Heart left ventricle (tissue), 16 donors: ENCODE measurements around the gene RBM4. TPM values are rescaled to one million over a fixed set of nuclear protein-coding genes. Genes with fewer than 3 reads are reported as not detected.
A peak's percentile ranks its signal among the peaks of the same experiment; 100 is the strongest.

Source experiments
- ATAC-seq, 4 donors: fragments of 200-7000 bp; cut with Tn5 transposase; one replicate each; pipeline ENCODE4 v1.9.1; 2020 to 2022; ENCODE audit warnings: moderate library complexity in 4 of 4, mild to moderate bottlenecking in 3 of 4, moderate number of reproducible peaks in 1 of 4
- DNase-seq, 5 donors: peaks; one replicate each; pipeline ENCODE4 v3.0.0-alpha.2; 2020
- H3K27ac ChIP-seq, 12 donors: fragments of 200-600 bp; sonication (generic) in 4 of 12; one replicate each; pipeline versions ENCODE4 v1.5.0 to v1.8.0; 2016 to 2022; ENCODE audit warnings: mild to moderate bottlenecking in 2 of 12
- H3K27me3 ChIP-seq, 9 donors: fragments of 200-600 bp; sonication (generic) in 2 of 9; one replicate each; pipeline versions ENCODE4 v1.5.1 to v1.8.0; 2016 to 2022; ENCODE audit warnings: mild to moderate bottlenecking in 3 of 9
- H3K36me3 ChIP-seq, 9 donors: fragments of 200-600 bp; sonication (generic) in 2 of 9; one replicate each; pipeline versions ENCODE4 v1.5.0 to v1.8.0; 2018 to 2022; ENCODE audit warnings: mild to moderate bottlenecking in 2 of 9
- H3K4me1 ChIP-seq, 12 donors: fragments of 200-600 bp; sonication (generic) in 4 of 12; one replicate each; pipeline versions ENCODE4 v1.5.0 to v1.8.0; 2016 to 2022; ENCODE audit warnings: mild to moderate bottlenecking in 3 of 12
- H3K4me3 ChIP-seq, 12 donors: fragments of 200-600 bp; sonication (generic) in 4 of 12; one replicate each; pipeline versions ENCODE4 v1.5.0 to v1.8.0; 2017 to 2022; ENCODE audit warnings: mild to moderate bottlenecking in 9 of 12, moderate library complexity in 4 of 12
- H3K9me3 ChIP-seq, 12 donors: fragments of 200-600 bp; sonication (generic) in 4 of 12; one replicate each; pipeline versions ENCODE4 v1.5.0 to v1.8.0; 2016 to 2022; ENCODE audit warnings: mild to moderate bottlenecking in 1 of 12
- POLR2A ChIP-seq, 2 donors: fragments of 450-650 bp; IDR thresholded peaks; one replicate each; pipeline ENCODE4 v1.6.1; 2017; ENCODE audit warnings: antibody characterized with exemption in 2 of 2, mild to moderate bottlenecking in 2 of 2, moderate library complexity in 2 of 2
- WGBS, 4 donors: extraction: QIAGEN DNeasy Blood & Tissue Kit in 2 of 4; methylation state at CpG; one replicate each; pipeline versions ENCODE4 v1.1.5 to v1.1.7; 2013 to 2018; 5-methylcytosine and 5-hydroxymethylcytosine counted together
- intact Hi-C, 10 donors: fragments of 100-400 bp; cut with DNase I; formaldehyde crosslinking; loops; one replicate each; pipeline versions ENCODE4 v1.11.1 to v1.14.2; 2022
- polyA plus RNA-seq, 2 donors: library from polyadenylated mRNA; stranded (reverse); fragments of 200-250 nt; gene quantifications; one replicate each; pipeline ENCODE4 v1.2.3, GENCODE V29; 2013
- total RNA-seq, 9 donors: library from RNA; depleted of rRNA in 2 of 9; stranded (reverse); fragments of >200 nt in 2 of 9; fragmentation: NEBNext Ultra II Directional in 3 of 9; extraction: Animal tissue kit (Norgen Biotek cat#: 25700) in 3 of 9; gene quantifications; one replicate each; pipeline versions ENCODE4 v1.1.0 to v1.2.4, GENCODE V29; 2016 to 2023
- TF ChIP-seq, protein P1 (sequence below), 12 donors: fragments of 200-600 bp; sonication (generic) in 4 of 12; IDR thresholded peaks; one replicate each; pipeline versions ENCODE4 v1.5.0 to v1.8.0; 2018 to 2022; ENCODE audit warnings: antibody characterized with exemption in 12 of 12, mild to moderate bottlenecking in 5 of 12
- donor health status: ischemic (EF 13 %, LVEDD 7.1; RV severe dilation, severe dysfunction).
- donor health status: healthy with polysubstance abuse.
- donor health status: DM: no; HTN: yes; CAD: no.
- donor health status: DM: no; HTN: no; CAD: no.
- donor health status: ischemic (EF 25% LVEDD 6.9; RV normal size, moderate dysfunction).
- donor health status: ischemic (EF 25% LVEDD 5.7; RV mildly dilated, moderate dysfunction).
- donor health status: healthy.
- donor health status: DM: yes; HTN: yes; CAD: no.
- donor health status: ischemic (EF 35%, LVEDD 5.7; RV mildly dilated, moderate dysfunction).
- donor health status: nonischemic (EF 11% LVEDD 7.7; RV severe dilation, severe dysfunction).
- donor health status: DM: yes; HTN: yes; CAD: no.
- donor health status: PGD.
- donor health status: ischemic (EF 29% LVEDD 5.4; RV normal size, mild dysfunction).
- donor health status: nonischemic (EF 23%, LVEDD 6.1; RV moderate dilation, normal function).

The RBM4 gene
- total and polyA plus RNA-seq, 11 donors, result 46.4 to 89.4 (median 56.6) TPM

DNA sequence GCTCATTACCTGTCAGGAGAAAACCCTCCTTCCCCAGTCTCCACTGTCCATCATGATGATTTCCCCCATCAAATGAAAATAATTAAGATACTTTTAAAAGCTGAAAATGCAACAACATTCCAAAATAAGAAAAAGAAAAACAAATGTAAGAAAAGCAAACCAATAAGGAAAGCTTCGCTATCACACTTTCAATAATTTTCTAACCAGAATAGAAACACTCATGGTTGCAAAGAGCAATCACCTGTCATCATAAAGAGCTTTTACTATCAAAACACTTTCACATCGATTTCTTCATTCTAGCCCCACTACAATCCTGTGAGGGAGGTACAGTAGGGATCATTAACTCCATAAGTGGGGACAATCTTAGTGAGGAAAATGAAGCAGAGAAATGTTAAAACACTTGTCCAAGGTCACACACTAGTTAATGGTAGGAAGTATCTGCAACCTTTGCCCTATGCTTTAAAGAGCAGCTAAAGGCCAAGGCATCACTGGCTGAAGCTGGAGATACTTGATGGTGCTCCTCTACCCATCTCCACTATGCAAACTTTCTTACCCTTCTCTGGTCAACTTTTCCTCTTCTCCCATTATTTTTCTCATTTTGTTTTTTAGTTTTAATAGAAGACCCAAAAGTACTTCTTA lies 36.6 kb downstream of the RBM4 start:
- peaks cover 0 to 17% (median 4%) of the 10 kb centered on the region in 9 donors for H3K36me3 ChIP-seq
- peaks cover 0 to 55% (median 34%) of the 10 kb centered on the region in 12 donors for H3K4me1 ChIP-seq
- DNase-seq (no peak), ATAC-seq (no peak)
- H3K27me3 ChIP-seq, result no peaks in the 10 kb centered on the region
- 74 to 76% (median 75%) methylated on average over 2 of the region's 2 CpGs for WGBS, 4 donors
- peak overlapping the region in 2 of 12 donors; percentile 13 to 83 for H3K4me3 ChIP-seq
- H3K9me3 ChIP-seq, result no peaks in the 10 kb centered on the region
- no peak overlapping the region for H3K27ac ChIP-seq
- intact Hi-C loops, result loop anchor here (5.0 to 10.0 kb wide), 7 partner anchors 38 to 363 kb away; partner anchors contain the start of genes CCDC87 (in 4 of the 10), CCS (in 4 of the 10) and RBM4 (in 1 of the 10)
- TF ChIP-seq, protein P1, sequence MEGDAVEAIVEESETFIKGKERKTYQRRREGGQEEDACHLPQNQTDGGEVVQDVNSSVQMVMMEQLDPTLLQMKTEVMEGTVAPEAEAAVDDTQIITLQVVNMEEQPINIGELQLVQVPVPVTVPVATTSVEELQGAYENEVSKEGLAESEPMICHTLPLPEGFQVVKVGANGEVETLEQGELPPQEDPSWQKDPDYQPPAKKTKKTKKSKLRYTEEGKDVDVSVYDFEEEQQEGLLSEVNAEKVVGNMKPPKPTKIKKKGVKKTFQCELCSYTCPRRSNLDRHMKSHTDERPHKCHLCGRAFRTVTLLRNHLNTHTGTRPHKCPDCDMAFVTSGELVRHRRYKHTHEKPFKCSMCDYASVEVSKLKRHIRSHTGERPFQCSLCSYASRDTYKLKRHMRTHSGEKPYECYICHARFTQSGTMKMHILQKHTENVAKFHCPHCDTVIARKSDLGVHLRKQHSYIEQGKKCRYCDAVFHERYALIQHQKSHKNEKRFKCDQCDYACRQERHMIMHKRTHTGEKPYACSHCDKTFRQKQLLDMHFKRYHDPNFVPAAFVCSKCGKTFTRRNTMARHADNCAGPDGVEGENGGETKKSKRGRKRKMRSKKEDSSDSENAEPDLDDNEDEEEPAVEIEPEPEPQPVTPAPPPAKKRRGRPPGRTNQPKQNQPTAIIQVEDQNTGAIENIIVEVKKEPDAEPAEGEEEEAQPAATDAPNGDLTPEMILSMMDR (IDR thresholded peaks at IDR 0.05), result no peak
- TF ChIP-seq POLR2A (IDR thresholded peaks at IDR 0.05), result no peak

DNA sequence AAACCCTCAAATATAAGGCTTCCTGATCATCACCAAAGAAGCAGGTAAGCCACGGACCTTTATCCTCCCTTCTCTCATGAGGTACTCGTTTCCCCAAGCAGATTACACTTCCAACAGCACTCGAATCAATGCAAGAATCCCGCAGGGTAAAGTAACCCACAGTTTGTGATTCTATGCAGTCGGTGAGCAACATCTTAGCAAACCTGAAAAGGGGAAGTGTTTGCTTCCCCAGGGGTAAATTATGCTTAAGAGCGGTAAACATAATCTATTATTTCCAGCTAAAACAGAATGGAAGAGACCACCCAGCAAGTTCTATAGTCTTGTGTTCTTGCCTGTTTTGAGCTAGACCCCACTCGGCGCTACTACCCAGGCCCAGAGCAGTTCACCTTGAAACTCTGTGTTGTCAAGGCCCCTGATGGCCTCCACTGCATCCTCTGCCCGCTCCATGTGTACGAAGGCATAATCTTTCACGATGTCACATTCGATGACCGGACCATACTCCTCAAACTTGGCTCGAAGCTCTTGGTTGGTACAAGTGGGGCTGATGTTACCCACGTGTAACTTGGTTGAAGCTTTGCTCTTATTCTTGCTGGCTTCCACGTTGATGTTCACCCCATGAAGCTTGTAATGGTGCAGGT lies 37.9 kb downstream of the RBM4 start:
- Histone ChIP-seq H3K27ac (no peak overlapping the region), H3K36me3 (peaks cover 0 to 13% (median 0%) of the 10 kb centered on the region in 9 donors), H3K27me3 (no peaks in the 10 kb centered on the region), H3K4me3 (peak overlapping the region in 10 of 12 donors; percentile 63 to 83 (median 73)), H3K4me1 (peaks cover 0 to 49% (median 26%) of the 10 kb centered on the region in 12 donors), H3K9me3 (no peaks in the 10 kb centered on the region)
- WGBS, 4 donors, result 69 to 80% (median 75%) methylated on average over 16 of the region's 16 CpGs
- DNase-seq (no peak), ATAC-seq (no peak)
- intact Hi-C loops, result loop anchor here (2.0 to 10.0 kb wide), 8 partner anchors 38 to 364 kb away; partner anchors contain the start of genes CCDC87 (in 4 of the 10), CCS (in 4 of the 10) and RBM4 (in 2 of the 10)
- TF ChIP-seq, protein P1 (IDR thresholded peaks at IDR 0.05), result no peak
- TF ChIP-seq POLR2A (IDR thresholded peaks at IDR 0.05), result no peak

DNA sequence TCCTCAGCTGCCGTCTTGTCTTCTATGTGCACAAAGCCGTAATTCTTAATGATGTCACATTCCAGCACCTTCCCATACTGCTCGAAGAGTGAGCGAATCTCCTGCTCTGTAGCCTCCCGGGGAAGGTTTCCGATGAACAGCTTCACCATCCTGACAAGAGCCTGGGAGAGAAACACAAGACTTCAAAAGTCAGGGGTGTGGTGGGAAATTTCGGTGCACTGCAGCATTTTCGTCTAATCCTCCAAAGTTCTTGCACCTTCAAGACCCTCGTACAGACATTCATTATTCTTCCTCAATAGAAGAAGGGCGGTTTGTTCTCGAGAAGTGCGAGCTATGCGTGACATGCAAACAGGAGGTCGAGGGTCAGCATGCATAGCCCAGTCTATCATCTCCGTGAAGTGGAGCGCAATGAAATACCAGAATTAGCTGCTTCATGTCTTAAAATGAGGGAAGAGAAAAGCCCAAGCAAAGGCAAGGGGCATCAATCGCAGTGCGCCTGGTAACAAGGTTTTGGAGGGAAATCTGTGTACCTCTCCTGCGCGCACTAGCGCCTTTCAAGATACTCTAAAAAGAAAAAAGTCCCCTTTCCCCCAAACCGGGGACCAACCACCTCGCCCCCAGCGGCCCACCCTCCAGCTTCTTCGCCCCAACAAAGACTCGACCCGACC lies 38.6 kb downstream of the RBM4 start:
- TF ChIP-seq, protein P1 (IDR thresholded peaks at IDR 0.05), result no peak
- TF ChIP-seq POLR2A (IDR thresholded peaks at IDR 0.05), result no peak
- intact Hi-C loops, result loop anchor here (1.0 to 10.0 kb wide), 11 partner anchors 38 to 365 kb away; partner anchors contain the start of genes CCDC87 (in 6 of the 10), CCS (in 6 of the 10), RBM4 (in 2 of the 10) and RBM14 (in 1 of the 10)
- ATAC-seq (no peak), DNase-seq (no peak)
- peaks cover 0 to 48% (median 26%) of the 10 kb centered on the region in 12 donors for H3K4me1 ChIP-seq
- no peaks in the 10 kb centered on the region for H3K9me3 ChIP-seq
- H3K4me3 ChIP-seq, result peak overlapping the region; percentile 56 to 83 (median 72)
- H3K27ac ChIP-seq, result peak overlapping the region; percentile 84 to 98 (median 92)
- 6 to 12% (median 10%) methylated on average over 25 to 27 of the region's 27 CpGs for WGBS, 4 donors
- H3K36me3 ChIP-seq, result peaks cover 0 to 13% (median 0%) of the 10 kb centered on the region in 9 donors
- H3K27me3 ChIP-seq, result no peaks in the 10 kb centered on the region
